T-helper 1 cell (primary cell): Measurements from ENCODE around the gene ANKRD37.
"Not testable (repeated sequence)": the region's sequence is repeated elsewhere in the genome, so short reads cannot be mapped to it uniquely, and the experiment has no call there.

Source experiments
- DNase-seq, 5 donors: peaks; one replicate each; pipeline ENCODE4 v3.0.0-alpha.2; 2012 to 2020
- total RNA-seq, 4 donors: gene quantifications; one replicate each; lab custom pipeline; 2026; lab: John Stamatoyannopoulos, UW

The ANKRD37 gene, protein sequence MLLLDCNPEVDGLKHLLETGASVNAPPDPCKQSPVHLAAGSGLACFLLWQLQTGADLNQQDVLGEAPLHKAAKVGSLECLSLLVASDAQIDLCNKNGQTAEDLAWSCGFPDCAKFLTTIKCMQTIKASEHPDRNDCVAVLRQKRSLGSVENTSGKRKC
- 6.4 to 10.3 (median 9.3) reads per million in 4 donors for total RNA-seq

DNA sequence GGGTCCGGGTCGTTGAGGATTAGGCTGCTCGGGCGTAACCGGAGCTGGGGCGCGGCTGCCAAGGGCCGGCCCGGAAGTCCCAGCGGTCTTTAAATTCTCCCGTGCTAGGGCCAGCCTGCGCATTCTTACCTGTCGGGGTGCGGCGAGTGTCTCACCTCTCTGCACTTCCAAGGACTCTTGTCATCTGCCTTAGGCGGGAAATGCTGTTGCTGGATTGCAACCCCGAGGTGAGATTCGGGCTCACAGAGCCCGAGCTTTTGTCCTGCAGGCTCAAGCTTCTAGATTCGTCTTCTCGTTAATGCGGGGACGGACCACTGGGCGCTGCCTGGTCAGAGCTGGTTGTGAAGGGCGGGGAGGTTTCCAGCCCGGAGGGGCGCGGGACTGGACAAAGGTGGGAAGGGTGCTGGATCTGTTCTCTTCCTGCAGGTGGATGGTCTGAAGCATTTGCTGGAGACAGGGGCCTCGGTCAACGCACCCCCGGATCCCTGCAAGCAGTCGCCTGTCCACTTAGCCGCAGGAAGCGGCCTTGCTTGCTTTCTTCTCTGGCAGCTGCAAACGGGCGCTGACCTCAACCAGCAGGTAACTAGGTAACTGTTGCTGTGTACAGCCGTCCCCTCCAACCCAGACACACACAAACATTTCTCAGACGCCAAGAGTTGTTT is at the start of gene ANKRD37:
Gene ANKRD37 (plus strand): TSS at position 118 of the 662 bp plus-strand sequence. CDS start 83 bp downstream, at position 201.
- peak in 1 of 5 donors; percentile 2 for DNase-seq

DNA sequence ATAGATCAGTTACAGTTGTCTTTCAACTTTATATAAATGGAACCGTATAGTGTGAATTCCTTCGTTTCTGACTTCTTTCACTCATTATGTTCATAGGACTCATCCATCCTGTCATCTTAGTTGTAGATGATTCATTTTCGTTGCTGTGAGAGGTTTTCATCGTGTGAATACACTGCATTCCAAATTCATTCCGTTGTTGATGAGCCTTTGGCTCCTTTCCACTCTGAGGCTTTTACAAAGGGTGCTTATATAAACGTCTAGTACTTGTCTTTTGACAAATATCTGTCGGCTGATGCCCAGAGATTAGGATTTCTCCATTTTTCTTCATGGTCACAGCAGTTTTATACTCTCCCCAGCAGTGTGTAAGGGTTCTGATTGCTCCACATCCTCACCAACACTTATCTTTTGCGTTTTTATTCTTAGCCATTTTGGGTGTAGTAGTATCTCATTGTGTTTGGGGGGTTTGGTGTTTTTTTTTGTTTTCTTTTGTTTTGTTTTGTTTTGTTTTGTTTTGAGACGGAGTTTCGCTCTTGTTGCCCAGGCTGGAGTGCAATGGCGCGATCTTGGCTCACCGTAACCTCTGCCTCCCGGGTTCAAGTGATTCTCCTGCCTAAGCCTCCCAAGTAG is 49.6 kb upstream of the ANKRD37 start:
- no peak for DNase-seq

DNA sequence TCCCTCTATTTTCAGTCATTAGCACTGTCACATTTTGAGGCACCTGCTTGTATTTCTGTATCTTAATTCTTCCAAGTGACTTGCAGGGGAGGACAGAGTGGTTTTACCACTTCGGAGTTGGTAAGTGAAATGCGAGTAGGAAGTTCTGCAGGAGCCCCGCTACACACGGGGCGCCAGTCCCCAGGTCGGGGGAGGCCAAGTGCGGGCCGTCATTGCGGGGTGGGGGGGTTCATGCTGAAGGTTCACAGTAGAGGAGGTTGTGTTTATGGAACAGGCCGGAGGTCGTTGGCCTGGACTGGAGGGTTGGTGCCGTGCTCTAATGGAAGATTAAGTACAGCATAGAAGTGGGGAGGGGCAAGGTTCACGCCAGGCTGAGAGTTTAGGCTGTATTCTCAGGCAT is 45.0 kb upstream of the ANKRD37 start:
- DNase-seq = no peak

DNA sequence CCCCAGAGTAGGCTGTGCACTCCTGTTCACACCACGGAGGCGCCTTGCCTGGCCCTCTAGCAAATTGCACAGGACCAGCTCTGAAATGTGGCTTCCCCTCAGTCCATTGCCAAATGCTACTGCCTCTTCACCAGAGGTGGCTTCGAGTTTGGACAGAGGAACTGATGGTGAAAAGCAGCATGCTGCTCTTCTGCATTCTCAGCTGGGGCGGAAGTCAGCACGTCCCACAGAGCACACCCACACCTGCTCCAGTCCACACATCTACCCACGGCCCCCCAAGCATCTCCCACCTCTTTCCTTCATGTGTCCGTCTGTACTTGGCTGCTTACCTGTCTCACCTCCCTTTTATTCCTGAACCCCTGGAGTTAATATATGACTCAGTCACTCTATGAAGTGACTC is 44.4 kb upstream of the ANKRD37 start:
- no peak for DNase-seq

DNA sequence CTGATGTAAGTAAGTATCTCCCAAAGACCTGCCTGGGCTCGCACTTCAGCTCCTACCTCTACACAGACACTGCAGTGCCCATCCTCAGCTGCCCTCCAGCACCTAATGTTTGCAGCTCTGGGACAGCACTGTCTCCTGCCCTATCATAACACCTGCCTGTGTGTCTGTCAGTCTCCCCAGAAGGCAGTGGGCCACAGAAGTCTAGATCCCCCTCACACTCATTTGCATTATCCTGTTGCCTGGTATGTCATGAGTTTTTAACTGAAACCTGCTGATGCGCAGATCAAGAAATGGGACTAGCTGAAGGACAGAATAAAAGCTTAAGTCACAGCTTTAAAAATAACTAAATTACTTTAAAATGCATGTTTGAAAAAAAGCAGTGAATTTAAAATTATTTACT is 43.9 kb upstream of the ANKRD37 start:
- no peak for DNase-seq

DNA sequence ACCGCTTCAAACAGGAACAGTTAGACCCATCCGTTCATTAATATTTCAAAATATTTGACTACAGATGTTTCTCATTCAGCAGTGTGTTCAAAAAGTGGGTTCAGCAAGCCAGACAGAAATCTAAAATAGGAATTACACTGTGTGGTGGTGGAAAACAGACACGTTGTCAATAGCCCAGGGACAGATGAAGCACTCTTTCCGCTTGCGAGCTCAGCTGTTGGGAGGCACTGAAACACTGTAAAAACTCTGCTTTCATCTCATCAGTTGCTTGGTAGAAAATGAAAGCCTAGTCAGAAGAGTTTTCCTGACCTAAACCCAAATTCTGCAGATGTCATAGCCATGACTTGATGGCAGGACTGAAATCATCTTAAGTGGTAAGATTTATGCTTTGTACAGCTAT is 39.4 kb upstream of the ANKRD37 start:
- DNase-seq = no peak

DNA sequence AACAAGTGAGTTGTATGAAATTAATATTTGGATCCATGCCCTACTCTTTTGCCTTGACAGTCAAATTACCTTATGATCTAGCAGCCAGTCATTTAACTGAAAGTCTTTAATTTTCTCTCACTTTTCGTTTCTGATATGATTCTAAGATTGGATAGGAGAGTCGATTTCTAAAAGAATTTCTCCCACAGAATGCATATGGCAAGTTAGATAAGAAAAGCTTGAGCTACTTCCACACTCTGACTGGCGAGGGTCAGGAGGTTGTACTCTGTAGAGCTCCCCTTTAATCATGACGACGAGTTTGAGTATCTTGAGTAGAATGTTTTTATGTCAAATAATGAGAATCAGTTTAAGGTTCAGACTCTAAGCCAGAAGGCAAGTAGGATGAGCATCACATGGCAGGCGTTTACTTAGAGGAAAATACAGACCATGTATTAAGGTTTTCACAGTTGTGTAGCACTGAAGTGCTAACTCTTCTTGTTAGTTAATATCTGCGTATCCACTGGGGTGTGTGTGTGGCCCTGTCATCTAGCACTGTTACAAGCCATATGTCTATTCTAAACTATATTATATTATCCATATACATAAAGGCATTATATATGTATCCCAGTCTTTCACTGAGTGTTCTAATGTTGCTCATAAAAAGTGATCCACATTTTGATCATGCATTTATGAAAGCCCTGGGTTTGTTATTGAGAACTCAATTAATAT is 38.8 kb upstream of the ANKRD37 start:
- no peak for DNase-seq

DNA sequence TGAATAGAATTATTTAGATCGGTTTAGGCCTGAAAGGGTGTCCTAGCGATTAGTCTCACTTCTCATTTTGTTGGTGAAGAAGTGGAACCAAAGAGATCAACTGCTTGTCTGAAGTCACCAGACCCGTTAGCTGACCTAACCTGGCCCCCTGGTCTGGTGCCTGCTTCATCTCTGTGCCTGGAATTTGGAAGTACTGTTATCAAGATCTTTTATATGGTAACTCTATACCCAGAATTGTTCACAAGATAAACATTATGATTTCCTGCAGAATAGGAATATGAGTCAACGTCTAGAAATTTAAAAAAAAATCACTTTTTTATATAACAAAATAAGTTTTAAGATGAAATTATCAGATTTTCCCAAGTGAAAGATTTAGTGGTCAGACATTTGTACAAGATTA is 38.1 kb upstream of the ANKRD37 start:
- no peak for DNase-seq

DNA sequence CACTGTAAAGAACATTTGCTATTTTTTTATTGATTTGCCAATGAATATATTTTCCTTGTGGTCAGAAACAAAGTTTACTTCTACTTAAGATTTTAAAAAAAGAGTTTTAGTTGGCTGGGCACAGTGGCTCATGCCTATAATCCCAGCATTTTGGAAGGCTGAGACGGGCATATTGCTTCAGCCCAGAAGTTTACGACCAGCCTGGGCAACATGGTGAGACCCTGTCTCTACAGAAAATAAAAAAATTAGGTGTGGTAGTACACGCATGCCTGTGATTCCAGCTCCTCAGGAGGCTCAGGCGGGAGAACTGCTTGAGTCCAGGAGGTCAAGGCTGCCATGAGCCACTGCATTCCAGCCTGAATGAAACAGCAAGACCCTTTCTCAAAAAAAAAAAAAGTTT is 37.7 kb upstream of the ANKRD37 start:
- no peak for DNase-seq

DNA sequence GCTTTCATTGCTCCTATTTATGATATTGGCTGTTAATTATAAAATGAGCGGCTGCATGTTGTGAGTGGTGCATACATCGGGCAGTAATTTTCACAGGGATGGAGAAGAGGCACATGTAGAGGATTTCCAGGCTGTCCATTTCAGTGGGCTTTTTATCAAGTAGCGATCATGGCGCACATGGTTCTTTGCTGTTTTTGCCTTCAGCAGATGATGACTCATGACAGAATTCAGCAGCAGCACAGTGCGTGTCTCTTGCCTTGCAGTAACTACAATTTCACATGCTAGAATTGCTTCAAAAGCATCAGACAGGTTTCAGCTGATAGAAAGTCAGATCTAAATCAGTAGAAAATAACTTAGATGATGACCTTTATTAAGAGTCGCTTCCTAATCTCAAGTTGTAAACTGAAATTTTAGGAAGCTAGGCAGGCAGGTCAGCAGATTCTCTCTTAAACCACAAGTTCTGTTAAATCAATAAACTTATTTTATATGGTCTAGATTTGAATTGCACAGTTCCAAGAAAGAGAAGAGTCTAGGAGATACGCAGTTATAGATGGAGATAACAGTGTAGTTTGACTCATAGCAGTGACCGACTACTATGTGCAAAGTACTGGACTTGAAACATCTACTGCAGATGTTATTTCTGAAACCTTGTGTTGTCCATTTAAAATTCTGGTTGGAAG is 36.7 kb upstream of the ANKRD37 start:
- DNase-seq = no peak

DNA sequence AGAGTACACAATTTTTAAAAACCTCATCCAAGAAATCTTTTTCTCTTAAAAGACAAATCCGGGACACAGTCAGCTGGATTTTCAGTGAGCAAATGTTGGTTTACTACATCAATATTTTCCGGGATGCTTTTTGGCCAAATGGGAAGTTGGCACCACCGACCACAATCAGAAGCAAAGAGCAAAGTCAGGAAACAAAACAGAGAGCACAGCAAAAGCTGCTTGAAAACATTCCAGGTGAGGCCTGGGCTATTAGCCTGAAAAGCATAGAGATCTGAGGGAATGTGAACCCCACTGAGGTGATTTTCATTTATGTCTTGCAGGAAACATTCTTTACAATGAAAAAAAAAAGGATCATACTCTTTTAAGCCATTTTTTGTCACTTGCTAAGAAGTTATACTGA is 34.8 kb upstream of the ANKRD37 start:
- no peak for DNase-seq

DNA sequence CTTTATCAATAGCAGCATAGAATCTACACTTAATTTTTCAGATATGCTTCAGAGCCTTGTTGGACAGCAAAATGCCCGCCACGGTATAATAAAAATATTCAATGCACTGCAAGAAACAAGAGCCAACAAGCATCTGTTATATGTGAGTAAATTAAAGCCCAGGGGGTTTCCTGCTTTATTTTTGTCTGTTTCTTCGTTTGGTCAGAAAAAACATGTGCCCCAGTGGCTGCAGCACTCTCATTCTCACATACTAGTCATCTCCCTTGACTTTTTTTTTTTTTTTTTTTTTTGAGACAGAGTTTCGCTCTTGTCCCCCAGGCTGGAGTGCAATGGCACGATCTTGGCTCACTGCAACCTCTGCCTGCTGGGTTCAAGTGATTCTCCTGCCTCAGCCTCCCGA is 34.1 kb upstream of the ANKRD37 start:
- not testable (repeated sequence) for DNase-seq

DNA sequence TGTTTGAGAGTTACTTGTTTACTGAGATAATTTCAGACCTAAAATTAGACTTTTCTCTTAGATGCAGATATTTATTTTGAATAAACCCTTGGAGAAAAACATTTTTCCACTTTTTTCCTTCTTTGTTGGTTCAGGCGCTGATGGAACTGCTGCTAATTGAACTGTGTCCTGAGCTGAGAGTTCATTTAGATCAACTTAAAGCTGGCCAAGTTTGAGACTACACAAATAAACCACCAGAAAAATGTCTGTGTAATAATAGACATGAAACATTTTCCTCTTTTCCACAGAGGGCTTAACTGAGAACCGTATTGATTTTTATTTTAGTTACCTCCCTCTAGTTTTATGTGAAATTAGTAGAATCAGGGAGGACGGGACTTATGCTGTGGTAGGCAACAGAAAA is 33.4 kb upstream of the ANKRD37 start:
- no peak for DNase-seq

DNA sequence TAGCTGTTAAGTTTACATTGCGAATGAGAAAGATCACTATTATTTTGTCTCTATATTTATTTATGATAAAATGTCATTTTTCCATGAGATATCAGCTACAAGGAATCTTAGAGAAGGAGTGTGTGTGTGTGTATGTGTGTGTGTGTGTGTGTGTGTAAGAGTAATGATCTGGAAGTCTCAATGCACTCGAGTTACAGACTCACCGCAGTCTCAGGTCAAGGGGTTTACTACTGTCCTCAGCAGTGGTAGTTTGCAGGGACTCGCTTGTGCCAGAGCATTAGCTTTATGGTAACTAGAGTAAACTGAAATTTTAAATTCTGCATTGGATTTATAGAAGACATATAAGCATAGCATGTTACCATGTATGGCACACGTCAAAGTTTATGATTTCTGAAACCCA is 31.8 kb upstream of the ANKRD37 start:
- no peak for DNase-seq

DNA sequence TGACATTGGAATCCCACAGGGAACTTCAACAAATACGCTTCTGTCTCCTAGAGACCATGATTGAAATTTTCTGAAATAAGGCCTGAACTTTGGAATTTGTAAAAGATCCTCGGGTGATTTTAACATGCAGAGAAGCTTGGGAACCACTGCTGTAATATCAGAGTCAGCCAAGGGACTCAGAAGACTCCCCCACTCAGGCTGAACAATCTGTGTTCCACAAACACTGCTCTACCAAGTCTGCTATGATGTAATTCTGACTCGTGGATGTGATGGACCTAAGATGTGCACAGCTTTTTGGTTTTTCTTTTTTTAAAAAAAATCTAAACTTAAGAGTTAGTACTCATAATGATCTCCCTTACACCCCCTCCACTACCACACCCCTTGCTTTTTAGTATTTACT is 26.9 kb upstream of the ANKRD37 start:
- DNase-seq = no peak

DNA sequence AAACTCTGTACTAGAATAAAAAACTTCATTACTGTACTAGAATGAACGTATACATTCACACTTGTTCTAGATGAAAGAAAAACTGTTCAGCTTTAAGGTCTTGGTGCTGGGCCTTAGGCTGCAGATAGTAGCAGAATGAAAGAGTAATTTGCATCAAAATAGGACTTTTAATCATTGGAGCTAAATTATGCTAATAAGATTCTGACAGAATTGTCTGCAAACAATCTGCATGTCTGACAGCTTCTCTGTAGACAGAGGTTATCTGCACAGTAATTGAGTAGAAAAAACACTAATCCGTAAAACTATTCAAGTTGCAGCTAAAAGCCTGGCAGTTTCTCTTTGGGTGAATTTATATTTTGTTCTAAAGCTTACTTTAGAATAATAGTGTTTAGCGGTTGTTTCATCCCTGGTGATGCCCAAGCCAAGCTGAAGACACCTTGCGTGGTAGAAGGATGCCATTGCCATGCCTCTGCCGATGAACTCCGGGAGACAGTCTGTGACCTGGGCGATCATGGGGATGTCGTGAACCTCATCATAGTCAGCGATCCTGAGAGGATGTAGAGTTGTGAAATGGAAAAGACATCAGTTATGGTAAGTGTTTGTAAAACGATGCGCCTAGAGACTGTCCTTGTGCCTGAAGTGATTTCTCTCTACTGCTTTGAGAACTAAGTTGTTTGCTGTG is 26.2 kb upstream of the ANKRD37 start:
- no peak for DNase-seq

DNA sequence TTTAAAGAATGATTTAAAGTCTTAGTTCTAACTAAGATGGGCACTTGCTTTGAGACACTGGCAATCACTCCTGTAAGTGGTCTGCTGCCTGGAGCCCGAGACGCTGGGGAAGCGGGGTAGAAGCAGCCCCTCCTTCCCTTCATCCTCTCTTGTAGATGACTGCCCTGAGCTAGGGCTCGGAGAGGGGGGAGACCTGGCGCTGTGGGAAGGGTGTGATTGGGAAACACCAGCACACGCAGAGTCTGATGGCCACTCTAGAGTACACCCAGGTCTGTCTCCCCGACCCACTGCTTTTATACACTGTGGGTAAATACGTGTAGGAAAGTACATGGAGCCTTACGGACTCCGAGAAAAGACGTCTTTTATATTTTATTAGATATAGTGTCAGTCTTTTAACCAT is 24.9 kb upstream of the ANKRD37 start:
- no peak for DNase-seq

DNA sequence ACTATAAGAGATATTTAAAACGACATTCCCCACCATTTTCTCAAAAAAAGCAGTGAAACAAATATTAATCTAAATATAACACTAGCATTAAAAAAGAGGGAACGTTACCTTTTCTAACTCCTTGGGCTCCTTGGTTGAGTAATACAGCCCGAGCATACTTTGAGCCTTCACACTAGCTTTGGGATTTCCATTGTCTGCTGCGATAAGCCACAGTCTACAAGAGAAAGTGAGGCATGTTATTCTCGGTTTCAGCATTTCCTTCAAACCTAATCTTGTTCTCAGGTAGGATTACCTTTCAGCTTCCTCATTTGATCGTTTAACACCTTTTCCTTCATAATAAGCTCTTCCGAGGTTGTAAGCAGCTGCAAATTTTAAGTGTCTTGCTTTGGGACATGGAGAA is 22.6 kb upstream of the ANKRD37 start:
- no peak for DNase-seq

DNA sequence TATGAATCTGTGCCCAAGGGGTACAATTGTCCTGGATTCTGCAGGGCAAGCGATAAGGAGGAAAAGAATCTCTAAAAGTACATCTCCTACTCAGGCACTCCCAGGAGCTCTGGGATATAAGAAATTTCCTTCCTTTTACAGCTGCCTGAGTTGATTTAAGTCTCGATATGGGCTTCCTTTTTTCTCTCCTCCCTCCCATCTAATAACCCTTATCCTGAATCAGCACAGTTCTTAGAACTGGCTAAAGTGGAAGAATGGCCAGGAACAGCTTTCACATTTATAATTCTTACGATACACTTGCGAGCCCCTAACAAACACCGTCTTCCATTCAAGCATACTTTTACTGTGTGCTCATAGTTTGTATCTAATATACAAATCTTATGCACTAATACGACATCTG is 22.1 kb upstream of the ANKRD37 start:
- no peak for DNase-seq

DNA sequence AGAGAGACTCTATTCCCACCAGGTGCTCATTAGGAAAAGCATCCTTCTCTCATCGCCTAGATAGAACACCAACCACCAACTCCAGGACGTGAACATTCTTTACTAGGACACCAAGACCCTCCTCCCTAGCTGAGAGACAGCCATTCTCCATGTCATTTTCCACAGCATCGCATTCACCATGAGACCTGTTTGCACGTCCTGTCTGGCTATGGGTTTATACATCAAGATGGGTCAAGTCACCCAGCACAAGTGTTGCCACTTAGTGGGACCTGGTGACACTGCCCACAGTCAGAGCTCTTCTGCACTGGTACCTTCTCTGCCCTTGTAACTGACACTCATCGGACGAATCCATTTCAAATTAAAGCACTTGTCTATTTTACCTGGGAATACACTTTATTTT is 18.4 kb upstream of the ANKRD37 start:
- no peak for DNase-seq

DNA sequence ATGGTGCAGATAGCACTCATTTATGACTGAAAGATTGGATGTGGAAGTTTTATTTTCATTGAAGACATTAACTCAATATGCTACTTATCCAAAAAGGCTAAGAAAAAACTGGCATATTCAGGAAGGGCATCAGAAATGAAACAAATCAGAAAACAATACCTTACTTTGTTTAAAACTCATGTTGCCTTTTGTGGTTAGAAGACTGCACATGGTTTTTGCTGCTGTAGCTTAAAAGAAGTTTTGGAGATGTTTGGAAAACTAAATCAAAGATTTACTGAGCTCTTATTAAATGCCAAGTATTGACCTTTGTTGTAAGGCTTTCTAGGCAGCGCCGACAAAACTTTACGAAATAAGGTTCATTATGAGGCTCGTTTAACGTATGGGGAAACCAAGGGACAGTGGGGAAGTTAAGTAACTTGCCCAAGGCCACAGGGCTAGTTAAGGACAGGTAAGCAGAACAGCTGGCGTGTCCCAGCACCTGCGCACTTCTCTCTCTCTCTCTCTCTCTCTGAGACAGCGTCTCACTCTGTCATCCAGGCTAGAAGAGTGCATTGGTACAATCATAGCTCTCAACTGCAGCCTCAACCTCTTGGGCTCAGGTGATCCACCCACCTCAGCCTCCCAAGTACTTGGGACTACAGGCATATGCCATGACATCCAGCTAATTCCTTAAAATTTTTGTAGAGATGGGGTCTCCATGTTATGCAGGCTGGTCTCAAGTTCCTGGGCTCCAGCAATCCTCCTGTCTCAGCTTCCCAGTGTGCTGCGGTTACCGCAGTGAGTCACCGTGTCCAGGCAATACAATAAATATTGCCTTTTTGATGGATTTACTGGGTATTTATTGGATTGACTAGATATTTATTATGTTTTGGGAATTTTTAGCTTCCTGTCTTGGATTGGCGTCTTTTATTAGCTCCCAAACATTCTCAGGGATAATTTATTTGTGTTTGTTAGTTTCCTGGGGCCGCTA is 17.0 kb upstream of the ANKRD37 start:
- DNase-seq = no peak
